H9 (cell line): ENCODE data around the gene MBOAT2. TPM values are rescaled to one million over a fixed set of nuclear protein-coding genes. Genes with fewer than 3 reads are reported as not detected.

Experiments used
- DNase-seq: peaks from one replicate; pipeline ENCODE4 v3.0.0-alpha.2; 2017
- H2AFZ ChIP-seq: one replicate; pipeline ENCODE4 v1.6.1; 2013; ENCODE audit warnings: mild to moderate bottlenecking, low read length, control low read depth, moderate library complexity
- H2AK5ac ChIP-seq: 2 replicates; pipeline ENCODE4 v1.6.1; 2013; ENCODE audit warnings: low read length, control low read depth, mixed read lengths; ENCODE audit not compliant: insufficient read length
- H2BK120ac ChIP-seq: one replicate; pipeline ENCODE4 v1.6.1; 2013; ENCODE audit warnings: low read depth, mild to moderate bottlenecking, low read length, control low read depth, inconsistent platforms; ENCODE audit not compliant: poor library complexity, severe bottlenecking
- H2BK12ac ChIP-seq: 2 replicates; pipeline ENCODE4 v1.6.1; 2013; ENCODE audit warnings: low read length, control low read depth, mixed read lengths, low read depth; ENCODE audit not compliant: insufficient read length
- H2BK15ac ChIP-seq: 2 replicates; pipeline ENCODE4 v1.6.1; 2013; ENCODE audit warnings: low read depth, low read length, control low read depth
- H2BK20ac ChIP-seq: one replicate; pipeline ENCODE4 v1.6.1; 2013; ENCODE audit warnings: low read depth, mild to moderate bottlenecking, low read length, control low read depth, inconsistent platforms; ENCODE audit not compliant: poor library complexity, severe bottlenecking
- H2BK5ac ChIP-seq: 2 replicates; pipeline ENCODE4 v1.6.1; 2013; ENCODE audit warnings: low read length, control low read depth, mixed read lengths; ENCODE audit not compliant: insufficient read length
- H3K14ac ChIP-seq: 2 replicates; pipeline ENCODE4 v1.6.1; 2013; ENCODE audit warnings: low read length, control low read depth; ENCODE audit not compliant: insufficient read depth
- H3K18ac ChIP-seq: 2 replicates; pipeline ENCODE4 v1.6.1; 2013; ENCODE audit warnings: low read depth, mild to moderate bottlenecking, mixed read lengths, low read length, control low read depth; ENCODE audit not compliant: insufficient read length
- H3K23ac ChIP-seq: 2 replicates; pipeline ENCODE4 v1.6.1; 2013; ENCODE audit warnings: low read length, control low read depth, mixed read lengths, low read depth; ENCODE audit not compliant: insufficient read length
- H3K23me2 ChIP-seq: 2 replicates; pipeline ENCODE4 v1.6.1; 2013; ENCODE audit warnings: low read depth, mild to moderate bottlenecking, mixed read lengths, low read length, control low read depth; ENCODE audit not compliant: insufficient read length, poor library complexity, severe bottlenecking
- H3K27ac ChIP-seq: 2 replicates; pipeline ENCODE4 v1.5.1; 2013; ENCODE audit warnings: low read length, control low read depth, mixed read lengths, low read depth; ENCODE audit not compliant: insufficient read length
- H3K27me3 ChIP-seq: 2 replicates; pipeline ENCODE4 v1.6.1; 2013; ENCODE audit warnings: low read length, control low read depth, inconsistent platforms; ENCODE audit not compliant: insufficient read depth
- H3K4ac ChIP-seq: 2 replicates; pipeline ENCODE4 v1.6.1; 2013; ENCODE audit warnings: low read depth, mild to moderate bottlenecking, control low read depth, inconsistent platforms, low read length, moderate library complexity
- H3K4me1 ChIP-seq: 2 replicates; pipeline ENCODE4 v1.6.1; 2013; ENCODE audit warnings: low read length, control low read depth, inconsistent platforms; ENCODE audit not compliant: insufficient read depth
- H3K4me2 ChIP-seq: 2 replicates; pipeline ENCODE4 v1.6.1; 2013; ENCODE audit warnings: low read length, control low read depth, mixed read lengths; ENCODE audit not compliant: insufficient read length, insufficient read depth
- H3K56ac ChIP-seq: 2 replicates; pipeline ENCODE4 v1.6.1; 2013; ENCODE audit warnings: low read depth, mild to moderate bottlenecking, mixed read lengths, low read length, control low read depth; ENCODE audit not compliant: insufficient read length
- H3K79me1 ChIP-seq: 2 replicates; pipeline ENCODE4 v1.6.1; 2013; ENCODE audit warnings: low read depth, mild to moderate bottlenecking, moderate library complexity, low read length, control low read depth, inconsistent platforms; ENCODE audit not compliant: insufficient read depth, poor library complexity, severe bottlenecking
- H3K79me2 ChIP-seq: 2 replicates; pipeline ENCODE4 v1.6.1; 2013; ENCODE audit warnings: low read length, control low read depth, inconsistent platforms; ENCODE audit not compliant: insufficient read depth
- H3K9ac ChIP-seq: 2 replicates; pipeline ENCODE4 v1.6.1; 2013; ENCODE audit warnings: low read length, control low read depth, mixed read lengths; ENCODE audit not compliant: insufficient read length; ENCODE audit errors: extremely low read depth
- H3K9me3 ChIP-seq: one replicate; pipeline ENCODE4 v1.6.1; 2013; ENCODE audit warnings: low read depth, low read length, inconsistent platforms; ENCODE audit not compliant: control insufficient read depth
- H3T11ph ChIP-seq: one replicate; pipeline ENCODE4 v1.6.1; 2013; ENCODE audit warnings: mild to moderate bottlenecking, low read length, control low read depth, inconsistent platforms
- H4K20me1 ChIP-seq: one replicate; pipeline ENCODE4 v1.6.1; 2013; ENCODE audit not compliant: control insufficient read depth, insufficient read length, insufficient read depth
- H4K5ac ChIP-seq: 2 replicates; pipeline ENCODE4 v1.6.1; 2013; ENCODE audit warnings: low read depth, mild to moderate bottlenecking, mixed read lengths, low read length, control low read depth; ENCODE audit not compliant: insufficient read length
- H4K8ac ChIP-seq: replicated peaks from 2 replicates; pipeline ENCODE4 v1.6.1; 2013; ENCODE audit warnings: low read length, control low read depth, mixed read lengths, low read depth; ENCODE audit not compliant: insufficient read length
- H4K91ac ChIP-seq: 2 replicates; pipeline ENCODE4 v1.6.1; 2013; ENCODE audit warnings: low read depth, mild to moderate bottlenecking, moderate library complexity, mixed read lengths, low read length, control low read depth; ENCODE audit not compliant: insufficient read length
- H3K27ac Mint-ChIP-seq, 3 experiments: 2 replicates in 2 of 3; 3 replicates in 1 of 3; pipeline ENCODE4 v1.8.0; 2020 to 2021; ENCODE audit warnings: mixed read lengths in 3 of 3, mild to moderate bottlenecking in 1 of 3, moderate library complexity in 1 of 3
- H3K27me3 Mint-ChIP-seq: 2 replicates; pipeline ENCODE4 v1.8.0; 2021; ENCODE audit warnings: low read depth, mild to moderate bottlenecking, moderate library complexity, mixed read lengths
- H3K36me3 Mint-ChIP-seq, 3 experiments: 2 replicates in 2 of 3; 3 replicates in 1 of 3; pipeline ENCODE4 v1.8.0; 2020 to 2021; ENCODE audit warnings: low read depth in 3 of 3, mixed read lengths in 3 of 3; ENCODE audit not compliant: insufficient read depth in 1 of 3
- H3K4me1 Mint-ChIP-seq, 2 experiments: 2 replicates each; pipeline ENCODE4 v1.8.0; 2020; ENCODE audit warnings: mixed read lengths in 2 of 2
- H3K4me3 Mint-ChIP-seq, 2 experiments: 2 replicates in 1 of 2; 3 replicates in 1 of 2; pipeline ENCODE4 v1.8.0; 2020 to 2021; ENCODE audit warnings: mild to moderate bottlenecking in 2 of 2, mixed read lengths in 2 of 2, moderate library complexity in 1 of 2
- H3K9me3 Mint-ChIP-seq, 2 experiments: 2 replicates in 1 of 2; 3 replicates in 1 of 2; pipeline ENCODE4 v1.8.0; 2020; ENCODE audit warnings: mild to moderate bottlenecking in 2 of 2, mixed read lengths in 2 of 2, moderate library complexity in 1 of 2
- WGBS: extraction: QIAGEN DNeasy Blood & Tissue Kit; methylation state at CpG from one replicate; pipeline ENCODE4 v1.1.7; 2013; ENCODE audit warnings: missing lambda C conversion rate, low lambda C conversion rate, mixed read lengths; ENCODE audit not compliant: insufficient read length; ENCODE audit errors: extremely low coverage; 5-methylcytosine and 5-hydroxymethylcytosine counted together
- total RNA-seq: library from RNA; stranded (reverse); gene quantifications from 2 replicates; pipeline ENCODE4 v1.2.1, GENCODE V29; 2021
- TF ChIP-seq, protein P1 (sequence below): fragments of 200-600 bp; sonication (generic); conservative IDR thresholded peaks from 3 replicates; pipeline ENCODE4 v1.8.0; 2021; ENCODE audit warnings: antibody characterized with exemption, mild to moderate bottlenecking

The MBOAT2 gene
- total RNA-seq, 1 experiment from 2014 or later = 20.2 TPM

DNA sequence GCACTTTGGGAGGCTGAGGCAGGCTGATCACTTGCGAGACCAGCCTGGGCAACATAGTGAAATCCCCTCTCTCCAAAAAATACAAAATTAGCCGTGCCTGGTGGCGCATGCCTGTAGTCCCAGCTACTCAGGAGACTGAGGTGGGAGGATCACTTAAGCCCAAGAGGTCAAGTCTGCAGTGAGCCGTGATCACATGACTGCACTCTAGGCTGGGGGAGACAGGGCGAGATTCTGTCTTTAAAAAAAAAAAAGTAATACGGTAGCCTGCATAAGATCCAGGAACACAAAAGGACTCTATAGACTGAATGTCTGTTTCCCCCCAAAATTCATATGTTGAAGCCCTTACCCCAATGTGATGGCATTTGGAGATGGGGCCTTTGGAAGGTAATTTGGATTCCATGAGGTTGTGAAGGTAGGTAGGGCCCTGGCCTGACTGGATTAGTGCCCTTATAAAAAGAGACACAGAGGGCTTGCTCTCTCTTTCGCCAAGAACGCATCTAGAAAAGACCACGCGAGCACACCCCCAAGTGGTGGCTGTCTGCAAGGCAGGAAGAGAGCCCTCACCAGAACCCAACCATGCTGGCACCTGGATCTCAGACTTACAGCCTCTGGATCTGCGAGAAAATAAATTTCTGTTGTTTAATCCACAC, 17.0 kb downstream of the MBOAT2 start:
- peaks cover 23 to 26% of the 10 kb centered on the region in 2 experiments for H3K4me1 Mint-ChIP-seq
- TF ChIP-seq, protein P1, sequence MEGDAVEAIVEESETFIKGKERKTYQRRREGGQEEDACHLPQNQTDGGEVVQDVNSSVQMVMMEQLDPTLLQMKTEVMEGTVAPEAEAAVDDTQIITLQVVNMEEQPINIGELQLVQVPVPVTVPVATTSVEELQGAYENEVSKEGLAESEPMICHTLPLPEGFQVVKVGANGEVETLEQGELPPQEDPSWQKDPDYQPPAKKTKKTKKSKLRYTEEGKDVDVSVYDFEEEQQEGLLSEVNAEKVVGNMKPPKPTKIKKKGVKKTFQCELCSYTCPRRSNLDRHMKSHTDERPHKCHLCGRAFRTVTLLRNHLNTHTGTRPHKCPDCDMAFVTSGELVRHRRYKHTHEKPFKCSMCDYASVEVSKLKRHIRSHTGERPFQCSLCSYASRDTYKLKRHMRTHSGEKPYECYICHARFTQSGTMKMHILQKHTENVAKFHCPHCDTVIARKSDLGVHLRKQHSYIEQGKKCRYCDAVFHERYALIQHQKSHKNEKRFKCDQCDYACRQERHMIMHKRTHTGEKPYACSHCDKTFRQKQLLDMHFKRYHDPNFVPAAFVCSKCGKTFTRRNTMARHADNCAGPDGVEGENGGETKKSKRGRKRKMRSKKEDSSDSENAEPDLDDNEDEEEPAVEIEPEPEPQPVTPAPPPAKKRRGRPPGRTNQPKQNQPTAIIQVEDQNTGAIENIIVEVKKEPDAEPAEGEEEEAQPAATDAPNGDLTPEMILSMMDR = peak; percentile 77

More for the DNA sequence above, 17.0 kb downstream of the MBOAT2 start:
- Mint-ChIP-seq H3K27ac (no peak overlapping the region), H3K36me3 (no peaks in the 10 kb centered on the region), H3K9me3 (no peaks in the 10 kb centered on the region), H3K4me3 (no peak overlapping the region), H3K27me3 (no peaks in the 10 kb centered on the region)
- Histone ChIP-seq H3K9me3 (no peaks in the 10 kb centered on the region), H3K23me2 (no peaks in the 10 kb centered on the region), H2BK5ac (no peak overlapping the region), H2AFZ (no peak overlapping the region), H3K4me1 (no peaks in the 10 kb centered on the region), H2BK120ac (no peak overlapping the region), H3K4me2 (no peak overlapping the region), H3K4ac (no peak overlapping the region), H2BK20ac (no peak overlapping the region), H3K23ac (no peak overlapping the region), H2AK5ac (no peak overlapping the region), H4K8ac (no peak overlapping the region), H4K20me1 (no peaks in the 10 kb centered on the region), H2BK12ac (no peak overlapping the region), H3K27ac (no peak overlapping the region), H4K5ac (no peak overlapping the region), H3K79me2 (no peaks in the 10 kb centered on the region; the same call in 1 of the 2 replicates), H4K91ac (no peak overlapping the region), H2BK15ac (no peak overlapping the region), H3K79me1 (no peaks in the 10 kb centered on the region), H3K14ac (no peak overlapping the region), H3T11ph (no peak overlapping the region), H3K56ac (no peak overlapping the region), H3K9ac (no peak overlapping the region), H3K18ac (no peak overlapping the region), H3K27me3 (no peaks in the 10 kb centered on the region)
- no CpG with 5 or more reads among the region's 11 CpGs for WGBS
- DNase-seq = peak; percentile 75
